Liver (tissue), 9 donors: Measurements from ENCODE around the gene SLC16A8. TPM values are rescaled to one million over a fixed set of nuclear protein-coding genes. Genes with fewer than 3 reads are reported as not detected.

Experiments used
- DNase-seq: peaks from one replicate; pipeline ENCODE4 v3.0.0-alpha.2; 2017; ENCODE audit warnings: low spot score
- H3K27ac ChIP-seq, 2 donors: one replicate each; pipeline ENCODE4 v1.7.0; 2013; ENCODE audit warnings: inconsistent platforms in 2 of 2, low read length in 2 of 2, control low read depth in 1 of 2, low read depth in 1 of 2, mild to moderate bottlenecking in 1 of 2
- H3K27me3 ChIP-seq, 4 donors: one replicate each; pipeline versions ENCODE4 v1.6.1 to v1.7.0; 2013; ENCODE audit warnings: low read length in 3 of 4, inconsistent platforms in 1 of 4, mild to moderate bottlenecking in 1 of 4, moderate library complexity in 1 of 4; ENCODE audit not compliant: control insufficient read depth in 4 of 4, insufficient read depth in 4 of 4
- H3K36me3 ChIP-seq, 4 donors: one replicate each; pipeline versions ENCODE4 v1.6.1 to v1.7.0; 2013; ENCODE audit warnings: low read length in 3 of 4, mild to moderate bottlenecking in 3 of 4, low read depth in 1 of 4, moderate library complexity in 1 of 4; ENCODE audit not compliant: control insufficient read depth in 4 of 4, insufficient read depth in 3 of 4
- H3K4me1 ChIP-seq, 4 donors: one replicate each; pipeline versions ENCODE4 v1.6.1 to v1.7.0; 2013; ENCODE audit warnings: low read length in 3 of 4, mild to moderate bottlenecking in 3 of 4, moderate library complexity in 1 of 4; ENCODE audit not compliant: control insufficient read depth in 4 of 4, insufficient read depth in 4 of 4
- H3K4me3 ChIP-seq, 3 donors: one replicate each; pipeline versions ENCODE4 v1.6.1 to v1.7.0; 2013; ENCODE audit warnings: low read length in 3 of 3, control low read depth in 1 of 3, low read depth in 1 of 3, mild to moderate bottlenecking in 1 of 3
- H3K9ac ChIP-seq, 2 donors: one replicate each; pipeline ENCODE4 v1.7.0; 2013; ENCODE audit warnings: low read length in 2 of 2, mild to moderate bottlenecking in 2 of 2, moderate library complexity in 2 of 2, control low read depth in 1 of 2, low read depth in 1 of 2
- H3K9me3 ChIP-seq, 4 donors: one replicate each; pipeline versions ENCODE4 v1.6.1 to v1.7.0; 2013; ENCODE audit warnings: low read length in 3 of 4; ENCODE audit not compliant: control insufficient read depth in 4 of 4
- ATF3 ChIP-seq: IDR thresholded peaks from 2 replicates; pipeline ENCODE4 v1.6.1; 2016; ENCODE audit warnings: antibody characterized with exemption
- CTCF ChIP-seq: fragments of 150-350 bp; IDR thresholded peaks from 2 replicates; pipeline ENCODE4 v1.5.1; 2017; ENCODE audit warnings: improper control_type of control experiment, low read depth, low read length; ENCODE audit not compliant: missing input control
- EGR1 ChIP-seq, 2 donors: IDR thresholded peaks; 2 replicates each; pipeline ENCODE4 v1.6.1; 2016 to 2018; ENCODE audit warnings: antibody characterized with exemption in 2 of 2, low read depth in 2 of 2
- FOXA1 ChIP-seq: IDR thresholded peaks from 2 replicates; pipeline ENCODE4 v1.6.1; 2016; ENCODE audit warnings: antibody characterized with exemption
- GABPA ChIP-seq, 2 donors: IDR thresholded peaks in 1 of 2; conservative IDR thresholded peaks in 1 of 2; 2 replicates each; pipeline ENCODE4 v1.6.1; 2016; ENCODE audit warnings: antibody characterized with exemption in 2 of 2, mild to moderate bottlenecking in 1 of 2, moderate library complexity in 1 of 2
- HNF4A ChIP-seq, 2 donors: conservative IDR thresholded peaks; 2 replicates each; pipeline ENCODE4 v1.6.1; 2016; ENCODE audit warnings: antibody characterized with exemption in 2 of 2, mild to moderate bottlenecking in 2 of 2
- HNF4G ChIP-seq: IDR thresholded peaks from 2 replicates; pipeline ENCODE4 v1.6.1; 2016; ENCODE audit warnings: antibody characterized with exemption
- JUND ChIP-seq, 2 donors: IDR thresholded peaks; 2 replicates each; pipeline ENCODE4 v1.6.1; 2016; ENCODE audit warnings: antibody characterized with exemption in 2 of 2
- MAX ChIP-seq: IDR thresholded peaks from 2 replicates; pipeline ENCODE4 v1.6.1; 2016; ENCODE audit warnings: antibody characterized with exemption
- NR2F2 ChIP-seq: IDR thresholded peaks from 2 replicates; pipeline ENCODE4 v1.6.1; 2016; ENCODE audit warnings: antibody characterized with exemption
- RAD21 ChIP-seq, 2 donors: IDR thresholded peaks; 2 replicates each; pipeline ENCODE4 v1.6.1; 2016; ENCODE audit warnings: antibody characterized with exemption in 2 of 2, mild to moderate bottlenecking in 2 of 2
- REST ChIP-seq: IDR thresholded peaks from 2 replicates; pipeline ENCODE4 v1.6.1; 2016; ENCODE audit warnings: antibody characterized with exemption, mild to moderate bottlenecking
- RXRA ChIP-seq, 2 donors: IDR thresholded peaks; 2 replicates each; pipeline ENCODE4 v1.6.1; 2017 to 2018; ENCODE audit warnings: antibody characterized with exemption in 2 of 2, mild to moderate bottlenecking in 1 of 2
- SP1 ChIP-seq: IDR thresholded peaks from 2 replicates; pipeline ENCODE4 v1.6.1; 2018; ENCODE audit warnings: antibody characterized with exemption, mild to moderate bottlenecking
- TAF1 ChIP-seq: conservative IDR thresholded peaks from 2 replicates; pipeline ENCODE4 v1.6.1; 2016; ENCODE audit warnings: antibody characterized with exemption, mild to moderate bottlenecking
- YY1 ChIP-seq: IDR thresholded peaks from 2 replicates; pipeline ENCODE4 v1.6.1; 2016; ENCODE audit warnings: antibody characterized with exemption, mild to moderate bottlenecking
- WGBS: extraction: QIAGEN DNeasy Blood & Tissue Kit; methylation state at CpG from one replicate; pipeline ENCODE4 v1.1.7; 2013; 5-methylcytosine and 5-hydroxymethylcytosine counted together
- polyA plus RNA-seq, 2 donors: library from polyadenylated mRNA; stranded (reverse) in 1 of 2; unstranded in 1 of 2; fragments of 200-250 nt in 1 of 2; fragments of >200 nt in 1 of 2; fragmentation: Nextera tagmentation in 1 of 2; extraction: Ambion mirVana in 1 of 2; gene quantifications; one replicate each; pipeline versions ENCODE4 v1.2.1 to v1.2.3, GENCODE V29; 2013 to 2015
- total RNA-seq, 2 donors: library from RNA; depleted of rRNA; stranded (reverse); fragments of >200 nt; gene quantifications; one replicate each; pipeline ENCODE4 v1.2.3, GENCODE V29; 2014
- donor health status: healthy.
- donor health status: healthy.
- donor health status: healthy.
- donor health status: healthy.
- donor health status: healthy.

The SLC16A8 gene
- total and polyA plus RNA-seq, 4 donors = 0.10 TPM; not detected in 3

GRCh38 chr22:38088629-38089473, 4.9 kb upstream of the SLC16A8 start:
- Histone ChIP-seq H3K36me3 (no peaks in the 10 kb centered on the region), H3K27ac (no peak overlapping the region), H3K9ac (no peak overlapping the region), H3K9me3 (no peaks in the 10 kb centered on the region), H3K4me3 (peak overlapping the region in 1 of 3 donors; percentile 4), H3K27me3 (no peaks in the 10 kb centered on the region), H3K4me1 (peaks cover 0 to 2% (median 0%) of the 10 kb centered on the region in 4 donors)
- WGBS = 39% methylated on average over 79 of the region's 85 CpGs
- TF ChIP-seq RXRA (IDR thresholded peaks at IDR 0.05) (no peak), ATF3 (no peak), TAF1 (no peak), HNF4G (no peak), REST (no peak)
- DNase-seq = no peak

GRCh38 chr22:38087855-38088254, 3.9 kb upstream of the SLC16A8 start:
- no peak overlapping the region for H3K9ac ChIP-seq
- H3K4me1 ChIP-seq = peaks cover 0 to 2% (median 0%) of the 10 kb centered on the region in 4 donors
- no peaks in the 10 kb centered on the region for H3K9me3 ChIP-seq
- DNase-seq = no peak
- TF ChIP-seq RXRA (IDR thresholded peaks at IDR 0.05) (no peak), RAD21 (IDR thresholded peaks at IDR 0.05) (no peak), EGR1 (IDR thresholded peaks at IDR 0.05; ENCODE audit: low read depth in 2 of 2) (no peak), CTCF (no peak), MAX (no peak), HNF4G (no peak), HNF4A (conservative IDR thresholded peaks at IDR 0.05) (no peak), YY1 (no peak), NR2F2 (no peak), SP1 (no peak), JUND (IDR thresholded peaks at IDR 0.05) (no peak), GABPA (IDR thresholded peaks at IDR 0.05 in 1 of 2, conservative IDR thresholded peaks at IDR 0.05 in 1 of 2) (no peak), FOXA1 (no peak), ATF3 (no peak), REST (no peak), TAF1 (no peak)
- H3K36me3 ChIP-seq = no peaks in the 10 kb centered on the region
- H3K27ac ChIP-seq = no peak overlapping the region
- H3K4me3 ChIP-seq = no peak overlapping the region
- WGBS = 96% methylated on average over 12 of the region's 12 CpGs
- H3K27me3 ChIP-seq = no peaks in the 10 kb centered on the region
